ENCODE results near the gene LOXL1. TPM values are rescaled to one million over a fixed set of nuclear protein-coding genes. Genes with fewer than 3 reads are reported as not detected.

The LOXL1 gene
- total RNA-seq, 2 experiments from 2014 or later = not detected

- H3K36me3 ChIP-seq (ENCODE audit: insufficient read depth, low read length) = no peaks in the 10 kb centered on the region
- no peak for DNase-seq (ENCODE audit: low spot score)
- H3K4me3 ChIP-seq (ENCODE audit: low read depth, low read length, poor library complexity, severe bottlenecking) = no peak overlapping the region
- no peaks in the 10 kb centered on the region for H3K9me2 ChIP-seq (ENCODE audit: insufficient read depth, low read length)
- BruUV-seq (replicated peaks) = no TSS peak
- H3K27ac ChIP-seq (ENCODE audit: low read depth, low read length, poor library complexity, severe bottlenecking) = no peak overlapping the region
- intact Hi-C loops (cut with micrococcal nuclease; ENCODE audit: unreplicated experiment) = no loop called here
- no peak overlapping the region for H3K4me2 ChIP-seq (ENCODE audit: low read length)
- no peaks in the 10 kb centered on the region for H3K9me3 ChIP-seq (ENCODE audit: low read length)
- no peak overlapping the region for H2AFZ ChIP-seq (ENCODE audit: low read length)
- H3K4me1 ChIP-seq (ENCODE audit: insufficient read depth, low read length, poor library complexity, severe bottlenecking) = no peaks in the 10 kb centered on the region
- CTCF ChIA-PET (ENCODE audit: unreplicated experiment) = no interaction called here
- H3K79me2 ChIP-seq (ENCODE audit: insufficient read depth, low read depth, low read length) = no peaks in the 10 kb centered on the region
- no peaks in the 10 kb centered on the region for H4K20me1 ChIP-seq (ENCODE audit: insufficient read depth, low read length)
- POLR2A ChIA-PET = no interaction called here
- TF ChIP-seq, protein P1, sequence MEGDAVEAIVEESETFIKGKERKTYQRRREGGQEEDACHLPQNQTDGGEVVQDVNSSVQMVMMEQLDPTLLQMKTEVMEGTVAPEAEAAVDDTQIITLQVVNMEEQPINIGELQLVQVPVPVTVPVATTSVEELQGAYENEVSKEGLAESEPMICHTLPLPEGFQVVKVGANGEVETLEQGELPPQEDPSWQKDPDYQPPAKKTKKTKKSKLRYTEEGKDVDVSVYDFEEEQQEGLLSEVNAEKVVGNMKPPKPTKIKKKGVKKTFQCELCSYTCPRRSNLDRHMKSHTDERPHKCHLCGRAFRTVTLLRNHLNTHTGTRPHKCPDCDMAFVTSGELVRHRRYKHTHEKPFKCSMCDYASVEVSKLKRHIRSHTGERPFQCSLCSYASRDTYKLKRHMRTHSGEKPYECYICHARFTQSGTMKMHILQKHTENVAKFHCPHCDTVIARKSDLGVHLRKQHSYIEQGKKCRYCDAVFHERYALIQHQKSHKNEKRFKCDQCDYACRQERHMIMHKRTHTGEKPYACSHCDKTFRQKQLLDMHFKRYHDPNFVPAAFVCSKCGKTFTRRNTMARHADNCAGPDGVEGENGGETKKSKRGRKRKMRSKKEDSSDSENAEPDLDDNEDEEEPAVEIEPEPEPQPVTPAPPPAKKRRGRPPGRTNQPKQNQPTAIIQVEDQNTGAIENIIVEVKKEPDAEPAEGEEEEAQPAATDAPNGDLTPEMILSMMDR (conservative IDR thresholded peaks at IDR 0.05; ENCODE audit: low read length) = no peak
- no peak for TF ChIP-seq EZH2phosphoT487 (IDR thresholded peaks at IDR 0.05; ENCODE audit: borderline replicate concordance, low read depth, low read length)
Measured at GRCh38 chr15:73947651-73948050, 21.4 kb downstream of the LOXL1 start.

DNA sequence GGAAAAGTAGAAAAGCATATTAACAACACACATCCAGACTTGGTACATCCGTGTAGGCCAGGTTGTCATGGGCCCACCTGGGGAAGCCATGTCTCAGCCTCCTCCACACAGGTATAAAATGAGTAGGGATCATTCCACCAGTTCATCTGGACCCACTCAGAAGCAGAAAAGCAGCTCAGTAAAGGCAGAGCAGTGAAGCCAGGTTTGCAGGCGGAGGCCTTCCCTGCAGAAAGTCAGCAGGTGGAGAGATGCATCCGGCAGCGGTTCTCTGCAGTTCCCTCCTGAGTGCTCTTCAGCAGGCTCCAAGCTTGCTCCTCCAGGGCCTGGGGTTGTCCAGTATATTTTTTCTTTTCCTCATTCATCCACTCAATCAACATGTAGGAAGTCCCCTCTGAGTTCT, 22.1 kb downstream of the LOXL1 start:
- H2AFZ ChIP-seq (ENCODE audit: low read length) = no peak overlapping the region
- no peaks in the 10 kb centered on the region for H3K9me2 ChIP-seq (ENCODE audit: insufficient read depth, low read length)
- H3K79me2 ChIP-seq (ENCODE audit: insufficient read depth, low read depth, low read length) = no peaks in the 10 kb centered on the region
- H3K4me1 ChIP-seq (ENCODE audit: insufficient read depth, low read length, poor library complexity, severe bottlenecking) = no peaks in the 10 kb centered on the region
- TF ChIP-seq EZH2phosphoT487 (IDR thresholded peaks at IDR 0.05; ENCODE audit: borderline replicate concordance, low read depth, low read length) = no peak
- TF ChIP-seq, protein P1 (conservative IDR thresholded peaks at IDR 0.05; ENCODE audit: low read length) = no peak
- no peak overlapping the region for H3K4me3 ChIP-seq (ENCODE audit: low read depth, low read length, poor library complexity, severe bottlenecking)
- no TSS peak for BruUV-seq (replicated peaks)
- H3K4me2 ChIP-seq (ENCODE audit: low read length) = no peak overlapping the region
- H3K9me3 ChIP-seq (ENCODE audit: low read length) = no peaks in the 10 kb centered on the region
- H4K20me1 ChIP-seq (ENCODE audit: insufficient read depth, low read length) = no peaks in the 10 kb centered on the region
- ChIA-PET POLR2A (no interaction called here), CTCF (ENCODE audit: unreplicated experiment) (no interaction called here)
- intact Hi-C loops (cut with micrococcal nuclease; ENCODE audit: unreplicated experiment) = no loop called here
- DNase-seq (ENCODE audit: low spot score) = no peak
- H3K36me3 ChIP-seq (ENCODE audit: insufficient read depth, low read length) = no peaks in the 10 kb centered on the region
- no peak overlapping the region for H3K27ac ChIP-seq (ENCODE audit: low read depth, low read length, poor library complexity, severe bottlenecking)

DNA sequence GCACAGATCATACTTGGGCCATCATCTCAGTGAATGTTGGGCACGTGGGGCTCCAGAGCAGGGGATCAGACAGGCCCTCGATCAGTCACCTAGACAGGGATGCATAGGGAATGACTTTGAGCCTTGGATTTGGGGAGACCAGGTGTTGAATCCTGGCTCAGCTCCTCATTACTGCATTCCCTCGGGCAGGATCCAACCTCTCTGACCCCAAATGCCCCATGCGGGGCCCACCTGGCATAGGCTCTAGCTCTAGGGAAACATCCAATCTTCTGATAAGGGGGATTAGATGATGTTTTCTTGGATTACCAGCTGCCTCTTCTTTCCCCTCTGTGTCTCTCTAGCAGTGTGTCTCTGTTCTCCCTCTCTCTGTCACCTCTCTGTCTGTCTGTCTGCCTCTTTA, 22.7 kb downstream of the LOXL1 start:
- no peak overlapping the region for H3K27ac ChIP-seq (ENCODE audit: low read depth, low read length, poor library complexity, severe bottlenecking)
- TF ChIP-seq EZH2phosphoT487 (IDR thresholded peaks at IDR 0.05; ENCODE audit: borderline replicate concordance, low read depth, low read length) = no peak
- TF ChIP-seq, protein P1 (conservative IDR thresholded peaks at IDR 0.05; ENCODE audit: low read length) = no peak
- CTCF ChIA-PET (ENCODE audit: unreplicated experiment) = no interaction called here

More for the DNA sequence above, 22.7 kb downstream of the LOXL1 start:
- no peak for DNase-seq (ENCODE audit: low spot score)
- BruUV-seq (replicated peaks) = no TSS peak
- no peaks in the 10 kb centered on the region for H3K36me3 ChIP-seq (ENCODE audit: insufficient read depth, low read length)
- no peaks in the 10 kb centered on the region for H3K9me2 ChIP-seq (ENCODE audit: insufficient read depth, low read length)
- H3K79me2 ChIP-seq (ENCODE audit: insufficient read depth, low read depth, low read length) = no peaks in the 10 kb centered on the region
- intact Hi-C loops (cut with micrococcal nuclease; ENCODE audit: unreplicated experiment) = no loop called here
- H4K20me1 ChIP-seq (ENCODE audit: insufficient read depth, low read length) = no peaks in the 10 kb centered on the region
- no peak overlapping the region for H3K4me2 ChIP-seq (ENCODE audit: low read length)
- H2AFZ ChIP-seq (ENCODE audit: low read length) = no peak overlapping the region
- POLR2A ChIA-PET = no interaction called here
- H3K4me1 ChIP-seq (ENCODE audit: insufficient read depth, low read length, poor library complexity, severe bottlenecking) = no peaks in the 10 kb centered on the region
- no peaks in the 10 kb centered on the region for H3K9me3 ChIP-seq (ENCODE audit: low read length)
- no peak overlapping the region for H3K4me3 ChIP-seq (ENCODE audit: low read depth, low read length, poor library complexity, severe bottlenecking)
